Measurements from ENCODE around the gene ULK4. TPM values are rescaled to one million over a fixed set of nuclear protein-coding genes. Genes with fewer than 3 reads are reported as not detected.

Gene ULK4
- total and polyA plus RNA-seq, 7 donors: 2.1 to 18.6 (median 8.9) TPM

DNA sequence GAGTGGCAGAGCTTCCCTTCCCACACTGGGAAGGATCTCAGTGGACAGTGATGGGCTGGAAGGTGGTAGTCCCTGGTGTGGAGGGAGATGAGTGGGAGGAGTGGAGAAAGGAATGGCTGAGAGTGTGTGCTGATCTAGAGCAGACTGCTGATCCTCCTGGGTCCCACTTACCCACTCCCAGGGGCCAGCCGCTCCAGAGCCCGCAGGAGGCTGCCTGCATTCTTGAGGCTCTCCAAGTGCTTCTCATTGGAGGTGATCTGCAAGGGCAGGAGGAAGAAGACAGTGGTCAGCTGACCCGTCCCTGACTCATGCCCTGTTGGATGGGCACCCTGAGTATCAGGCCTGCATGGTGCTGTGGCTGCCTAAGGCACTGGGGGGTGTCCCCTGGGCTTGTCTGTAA, 712.6 kb downstream of the ULK4 start:
- Histone ChIP-seq H3K9me3 (no peaks in the 10 kb centered on the region), H3K27ac (no peak overlapping the region), H3K4me3 (no peak overlapping the region), H3K4me1 (peaks cover 0 to 9% (median 4%) of the 10 kb centered on the region in 4 donors), H3K27me3 (no peaks in the 10 kb centered on the region), H3K36me3 (no peaks in the 10 kb centered on the region)
- DNase-seq: no peak
- 90 to 94% methylated on average over 3 of the region's 3 CpGs for WGBS, 2 donors
- TF ChIP-seq EP300 (IDR thresholded peaks at IDR 0.05) (no peak), POLR2A (IDR thresholded peaks at IDR 0.05) (no peak), POLR2AphosphoS5 (IDR thresholded peaks at IDR 0.05) (no peak), CTCF (IDR thresholded peaks at IDR 0.05) (no peak)
- intact Hi-C loops (cut with DNase I): no loop called here

DNA sequence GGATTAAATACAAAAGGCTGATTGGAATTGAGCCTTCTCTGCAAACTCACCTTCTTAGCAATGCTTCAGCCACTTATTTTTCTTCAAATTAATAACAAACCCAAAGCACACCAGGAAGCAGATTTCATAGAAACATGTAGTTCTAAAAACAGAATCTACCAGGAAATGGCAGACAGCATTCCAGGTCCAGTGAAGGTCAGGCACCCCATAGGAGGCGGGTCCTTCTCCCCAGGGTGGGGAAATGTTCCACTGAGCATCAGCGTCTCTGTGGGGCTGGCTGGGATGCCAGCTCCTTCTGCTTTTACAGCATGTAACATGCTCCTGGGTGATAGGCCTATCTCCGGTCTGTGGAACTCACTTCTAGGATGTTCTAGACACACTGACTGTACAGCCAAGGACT, 713.4 kb downstream of the ULK4 start:
- Histone ChIP-seq H3K27me3 (no peaks in the 10 kb centered on the region), H3K4me3 (no peak overlapping the region), H3K9me3 (no peaks in the 10 kb centered on the region), H3K36me3 (peaks cover 0 to 1% (median 0%) of the 10 kb centered on the region in 4 donors), H3K27ac (no peak overlapping the region), H3K4me1 (peaks cover 0 to 9% (median 4%) of the 10 kb centered on the region in 4 donors)
- intact Hi-C loops (cut with DNase I): no loop called here
- TF ChIP-seq CTCF (IDR thresholded peaks at IDR 0.05) (no peak), POLR2AphosphoS5 (IDR thresholded peaks at IDR 0.05) (no peak), POLR2A (IDR thresholded peaks at IDR 0.05) (no peak)
- 88 to 89% methylated on average over 3 of the region's 3 CpGs for WGBS, 2 donors
- no peak for DNase-seq

- WGBS, 2 donors: 81 to 84% methylated on average over 12 of the region's 12 CpGs
- H3K4me1 ChIP-seq: peaks cover 0 to 9% (median 4%) of the 10 kb centered on the region in 4 donors
- H3K4me3 ChIP-seq: no peak overlapping the region
- H3K27ac ChIP-seq: no peak overlapping the region
- H3K9me3 ChIP-seq: no peaks in the 10 kb centered on the region
- intact Hi-C loops (cut with DNase I): no loop called here
- H3K27me3 ChIP-seq: no peaks in the 10 kb centered on the region
- peaks cover 0 to 10% (median 0%) of the 10 kb centered on the region in 4 donors for H3K36me3 ChIP-seq
- no peak for DNase-seq
- TF ChIP-seq POLR2A (IDR thresholded peaks at IDR 0.05) (no peak), EP300 (IDR thresholded peaks at IDR 0.05) (no peak), POLR2AphosphoS5 (IDR thresholded peaks at IDR 0.05) (no peak), CTCF (IDR thresholded peaks at IDR 0.05) (no peak)
Observed at GRCh38 chr3:41247055-41248004, 714.6 kb downstream of the ULK4 start.

GRCh38 chr3:41244620-41245336, 717.1 kb downstream of the ULK4 start:
- Histone ChIP-seq H3K36me3 (peaks cover 0 to 34% (median 0%) of the 10 kb centered on the region in 4 donors), H3K4me1 (peaks cover 0 to 9% (median 4%) of the 10 kb centered on the region in 4 donors), H3K27ac (no peak overlapping the region), H3K4me3 (no peak overlapping the region), H3K9me3 (no peaks in the 10 kb centered on the region), H3K27me3 (no peaks in the 10 kb centered on the region)
- 74 to 95% methylated on average over 6 of the region's 6 CpGs for WGBS, 2 donors
- no peak for TF ChIP-seq CTCF (IDR thresholded peaks at IDR 0.05)
- no peak for TF ChIP-seq POLR2AphosphoS5 (IDR thresholded peaks at IDR 0.05)
- TF ChIP-seq POLR2A (IDR thresholded peaks at IDR 0.05): no peak
- TF ChIP-seq EP300 (IDR thresholded peaks at IDR 0.05): no peak
- intact Hi-C loops (cut with DNase I): no loop called here
- DNase-seq: no peak
